Esophagus squamous epithelium (tissue), 4 donors: ENCODE measurements around the gene SLC1A6.

Source experiments
- CTCF ChIP-seq, 6 experiments: fragments of 450-650 bp in 4 of 6; fragments of 200-600 bp in 2 of 6; sonication (generic) in 2 of 6; IDR thresholded peaks; one replicate each; pipeline ENCODE4 v1.5.1; 2016 to 2019; ENCODE audit warnings: antibody characterized with exemption in 6 of 6, mild to moderate bottlenecking in 4 of 6, moderate library complexity in 4 of 6
- POLR2A ChIP-seq, 4 donors: fragments of 450-650 bp; IDR thresholded peaks; one replicate each; pipeline ENCODE4 v1.6.1; 2017; ENCODE audit warnings: antibody characterized with exemption in 4 of 4, mild to moderate bottlenecking in 4 of 4, moderate library complexity in 3 of 4

DNA sequence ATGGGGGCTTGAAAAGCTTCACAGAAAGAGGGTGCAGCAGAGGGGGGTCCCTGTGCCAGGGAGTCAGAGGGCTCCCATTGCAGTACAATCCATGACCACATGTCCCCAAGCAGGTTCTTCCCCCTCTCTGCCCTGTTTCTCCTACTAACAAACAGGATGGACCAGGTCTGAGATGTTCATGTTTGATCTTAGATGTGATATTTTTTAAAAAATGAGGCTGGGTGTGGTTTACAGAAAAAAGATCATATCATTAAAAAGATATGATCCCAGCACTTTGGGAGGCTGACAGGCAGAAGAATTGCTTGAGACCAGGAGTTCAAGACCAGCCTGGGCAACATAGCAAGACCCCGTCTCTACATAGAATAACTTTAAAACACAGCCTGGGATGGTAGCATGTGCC, 29.2 kb downstream of the SLC1A6 start:
- TF ChIP-seq CTCF (IDR thresholded peaks at IDR 0.05) (no peak), POLR2A (IDR thresholded peaks at IDR 0.05) (no peak)
